Endothelial cell of umbilical vein (primary cell): Measurements from ENCODE around the gene CCL27.

ENCODE experiments used
- EZH2 ChIP-seq: IDR thresholded peaks from 2 replicates; pipeline ENCODE4 v1.6.1; 2012; ENCODE audit warnings: borderline replicate concordance, low read depth, mild to moderate bottlenecking, moderate library complexity, low read length, inconsistent platforms; ENCODE audit not compliant: severe bottlenecking
- MAX ChIP-seq: IDR thresholded peaks from 2 replicates; pipeline ENCODE4 v1.6.1; 2011; ENCODE audit not compliant: insufficient read depth, insufficient read length

DNA sequence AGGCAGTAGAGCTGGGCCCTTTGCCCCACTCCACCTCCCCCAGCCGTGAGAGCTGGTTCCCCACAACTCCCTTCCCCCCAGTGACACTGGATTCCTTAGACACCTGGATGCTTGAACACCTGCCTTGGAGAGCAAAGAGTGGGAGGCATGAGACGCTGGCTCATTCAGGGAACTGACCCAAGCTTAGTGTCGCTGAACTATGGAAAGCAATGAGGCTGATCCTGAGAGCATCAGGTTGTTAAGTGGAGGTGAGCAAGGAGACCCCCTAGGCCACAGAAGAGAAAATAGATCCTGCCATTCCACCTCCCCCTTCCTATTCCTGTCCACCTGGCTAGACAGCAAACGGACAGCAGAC, 26.6 kb upstream of the CCL27 start:
- TF ChIP-seq MAX (no peak), EZH2 (no peak)
